ENCODE data around the gene ANKRD11.
"Not testable (repeated sequence)": the region's sequence is repeated elsewhere in the genome, so short reads cannot be mapped to it uniquely, and the experiment has no call there.

ANKRD11 gene

GRCh38 chr16:89277641-89278341 lies 212.6 kb downstream of the ANKRD11 start:
- no peak for DNase-seq

- DNase-seq = no peak
Observed at GRCh38 chr16:89277049-89277448, 213.3 kb downstream of the ANKRD11 start.

DNA sequence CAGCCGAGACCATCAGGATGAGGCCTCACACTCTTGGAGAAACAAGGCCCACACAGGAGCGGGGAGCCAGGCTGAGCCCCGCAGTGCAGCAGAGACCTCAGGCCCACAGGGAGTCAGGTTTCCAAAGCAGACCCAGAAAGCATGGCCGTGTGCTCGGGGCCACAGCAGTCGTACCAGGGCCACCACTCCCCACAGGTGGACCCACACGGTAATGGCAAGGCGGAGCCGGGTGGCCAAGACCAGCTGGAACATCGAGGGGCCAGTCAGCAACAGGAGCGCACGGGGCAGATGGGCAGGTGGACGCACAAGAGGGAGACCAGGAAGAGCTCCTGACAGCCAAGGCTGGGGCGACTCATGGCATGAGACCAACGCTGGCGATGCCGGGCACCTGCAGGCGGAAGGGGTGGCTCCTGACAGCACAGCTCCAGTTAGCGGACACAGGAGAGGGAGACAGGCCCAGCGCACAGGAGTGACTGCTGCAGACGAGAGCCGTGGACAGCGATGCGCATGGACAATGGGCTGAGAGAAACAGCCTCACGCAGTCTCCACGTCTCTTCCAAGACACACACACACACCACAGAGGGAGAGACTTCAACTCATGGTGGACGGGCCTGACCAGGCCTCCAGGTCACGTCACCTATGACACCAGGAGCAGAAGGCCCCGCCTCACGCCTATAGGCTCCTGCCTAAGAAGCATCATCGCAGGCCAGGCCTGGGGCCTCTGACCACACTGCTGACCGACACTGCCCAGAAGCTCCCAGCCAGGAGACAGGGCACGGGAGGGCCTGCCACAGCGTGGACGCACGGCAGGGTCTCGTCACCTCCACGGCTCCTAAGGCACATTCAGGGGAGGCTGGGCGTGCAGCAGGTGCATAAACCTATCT lies 214.3 kb downstream of the ANKRD11 start:
- DNase-seq = no peak

GRCh38 chr16:89275284-89275584 lies 215.1 kb downstream of the ANKRD11 start:
- no peak for DNase-seq

GRCh38 chr16:89274561-89275283 lies 215.6 kb downstream of the ANKRD11 start:
- DNase-seq = no peak

GRCh38 chr16:89273741-89274472 lies 216.5 kb downstream of the ANKRD11 start:
- DNase-seq = no peak

- DNase-seq = no peak
Observed at GRCh38 chr16:89272631-89273030, 217.7 kb downstream of the ANKRD11 start.

- DNase-seq = no peak
Observed at GRCh38 chr16:89270666-89271345, 219.6 kb downstream of the ANKRD11 start.

DNA sequence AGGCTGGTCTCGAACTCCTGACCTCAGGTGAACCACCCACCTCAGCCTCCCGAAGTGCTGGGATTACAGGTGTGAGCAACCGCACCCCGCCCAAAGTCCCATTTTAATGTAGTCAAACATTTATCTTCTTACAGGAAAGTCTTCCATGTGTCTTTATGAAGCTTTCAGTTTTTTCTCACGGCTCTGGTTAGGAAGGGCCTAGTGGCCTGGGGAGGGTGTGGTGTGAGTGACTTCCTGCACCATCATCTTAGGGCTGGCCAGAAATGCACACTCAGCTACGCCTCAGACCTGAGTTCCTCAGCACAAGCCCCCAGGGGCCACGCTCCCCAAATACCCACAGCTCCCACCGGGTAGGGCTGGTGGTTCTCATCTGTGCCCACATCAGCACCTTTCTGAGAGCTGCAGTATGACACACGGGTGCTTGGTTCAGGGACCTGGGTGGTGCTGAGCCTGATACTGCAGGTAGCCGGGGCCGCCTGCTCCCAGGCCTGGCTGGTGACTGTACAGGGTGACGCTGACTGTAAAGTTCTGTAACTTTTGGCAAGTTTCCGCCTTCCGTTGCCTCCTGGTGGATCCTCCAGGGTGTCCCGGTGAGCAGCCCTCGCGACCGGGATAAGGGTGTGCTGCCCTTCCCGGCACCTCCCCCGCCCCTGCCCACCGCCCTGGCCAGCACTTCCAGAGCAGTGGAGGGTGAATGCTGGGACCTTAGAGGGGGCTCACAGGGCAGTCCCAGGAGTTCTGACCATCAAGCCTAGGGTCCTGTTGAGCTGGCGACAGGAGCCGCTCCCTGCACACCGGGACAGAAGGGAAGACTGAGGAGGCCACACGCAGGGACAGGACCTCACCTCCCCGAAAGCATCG lies 220.3 kb downstream of the ANKRD11 start:
- DNase-seq = no peak

- DNase-seq = no peak
Observed at GRCh38 chr16:89268987-89269735, 221.2 kb downstream of the ANKRD11 start.

DNA sequence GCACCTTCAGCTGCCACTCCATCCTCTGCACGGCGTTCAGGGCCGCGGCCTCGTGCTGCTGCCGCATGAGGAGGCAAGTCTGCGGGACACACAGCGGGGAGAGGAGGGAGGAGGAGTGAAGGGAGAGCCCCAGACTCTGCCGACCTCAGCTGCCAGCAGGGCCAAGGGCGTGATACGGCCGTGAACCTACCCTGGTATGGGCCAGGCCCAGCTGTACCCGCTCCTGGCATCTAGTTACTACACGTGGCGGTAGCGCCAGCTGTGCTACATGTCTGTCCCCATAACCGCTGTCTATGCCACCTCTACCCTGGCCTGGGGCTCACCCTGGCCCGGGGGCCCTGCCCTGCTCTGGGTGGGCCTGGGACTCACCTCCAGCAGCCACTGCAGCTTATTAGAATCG lies 221.8 kb downstream of the ANKRD11 start:
- DNase-seq = no peak

GRCh38 chr16:89267746-89268145 lies 222.6 kb downstream of the ANKRD11 start:
- DNase-seq = not testable (repeated sequence)

DNA sequence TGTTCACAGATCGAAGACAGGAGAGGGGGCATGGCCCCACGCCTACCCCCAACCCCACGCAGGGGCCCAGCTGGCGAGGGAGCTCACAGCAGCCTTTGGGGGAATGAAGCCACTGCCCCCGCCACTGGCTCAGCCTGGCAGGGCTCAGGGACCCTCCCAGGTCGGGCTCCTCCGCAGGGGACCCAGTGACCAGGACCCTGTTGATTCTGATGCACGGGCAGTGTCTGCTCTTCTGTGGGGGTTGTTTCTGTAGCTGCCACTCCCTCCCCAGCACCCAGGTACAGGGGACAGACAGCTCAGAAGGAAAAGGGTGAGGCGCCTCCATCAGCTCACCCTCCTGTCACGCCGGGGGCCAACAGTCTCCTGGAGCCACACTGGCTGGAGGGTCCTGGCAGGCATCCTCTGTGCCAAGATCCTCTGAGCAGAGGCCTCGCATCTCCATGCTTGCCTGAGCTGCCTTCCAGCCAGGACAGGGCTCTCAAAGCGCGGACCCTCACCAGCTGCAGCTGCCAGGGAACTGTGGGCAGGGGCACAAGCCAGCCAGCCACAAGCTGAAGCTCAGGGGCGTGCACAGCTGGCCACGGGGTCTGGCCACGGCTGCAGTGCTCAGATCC lies 223.7 kb downstream of the ANKRD11 start:
- DNase-seq = no peak

DNA sequence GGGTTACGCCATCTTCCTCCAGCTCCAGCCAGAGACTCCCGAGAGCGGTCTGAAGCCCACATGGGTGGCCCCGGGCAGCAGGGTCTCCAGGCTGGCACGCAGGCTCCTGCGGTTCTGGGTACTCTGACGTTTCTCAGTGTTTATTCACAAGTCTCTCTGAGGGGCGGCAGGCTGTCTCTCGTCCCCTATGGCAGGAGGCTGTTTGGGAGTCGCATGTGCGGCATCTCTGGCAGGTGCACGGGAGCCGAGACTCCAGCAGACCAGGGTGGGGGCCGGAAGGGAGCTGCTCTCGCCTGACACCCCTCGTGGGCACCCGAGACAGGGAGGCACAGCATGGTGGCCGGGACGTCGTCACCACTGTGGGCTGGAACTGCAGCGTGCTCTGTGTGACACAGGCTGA lies 224.7 kb downstream of the ANKRD11 start:
- no peak for DNase-seq

- no peak for DNase-seq
Observed at GRCh38 chr16:89264800-89265550, 225.4 kb downstream of the ANKRD11 start.

DNA sequence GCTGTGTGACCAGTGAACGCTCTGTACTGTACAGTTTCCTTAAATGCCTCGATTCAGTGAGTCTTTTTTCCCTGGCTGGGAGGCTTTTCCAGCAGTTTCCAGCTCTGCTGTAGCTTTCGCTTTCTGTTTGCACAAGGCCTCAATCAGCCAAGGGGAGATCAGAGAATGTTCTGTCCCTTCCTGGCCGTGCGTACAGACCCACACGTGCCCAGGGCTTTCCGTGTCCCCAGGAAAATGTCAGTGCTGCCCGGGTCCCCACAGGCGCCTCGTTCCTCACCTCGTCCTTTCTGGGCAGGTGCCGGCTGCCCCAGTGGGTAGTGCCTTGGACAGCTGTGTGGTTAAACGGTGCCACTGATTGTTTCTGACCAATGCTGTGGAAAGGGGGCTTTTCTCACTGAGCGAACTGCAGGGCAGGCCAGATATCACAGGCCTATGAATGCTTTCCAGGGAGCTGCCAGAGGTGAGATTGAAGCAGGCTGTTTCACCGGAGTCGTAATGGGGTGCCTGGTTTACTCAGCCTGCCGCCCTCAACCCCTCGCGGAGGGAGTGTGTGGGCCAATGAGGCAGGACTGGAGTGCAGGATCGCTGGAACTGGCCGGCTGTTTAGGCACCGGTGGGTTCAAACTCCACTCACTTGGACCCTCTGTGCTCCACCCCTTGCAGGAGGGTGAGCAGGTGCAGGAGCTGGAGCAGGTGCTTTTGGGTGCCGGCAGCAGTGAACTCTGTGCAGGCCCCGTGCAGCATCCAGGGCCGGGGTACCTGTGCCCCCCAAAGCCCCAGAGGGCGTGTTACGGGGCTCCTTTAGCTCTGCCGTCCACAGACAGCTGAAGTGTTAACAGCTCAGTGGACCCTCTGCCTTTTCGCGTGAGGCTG lies 228.4 kb downstream of the ANKRD11 start:
- DNase-seq = no peak

- not testable (repeated sequence) for DNase-seq
Observed at GRCh38 chr16:89259901-89260300, 230.5 kb downstream of the ANKRD11 start.
